ENCODE data around the gene LDHA. TPM values are rescaled to one million over a fixed set of nuclear protein-coding genes. Genes with fewer than 3 reads are reported as not detected.

The LDHA gene
- polyA plus RNA-seq, 1 donor (not counting 4 experiments of a cell fraction or from before 2014, with no cell fraction given), result 3,668 TPM

DNA sequence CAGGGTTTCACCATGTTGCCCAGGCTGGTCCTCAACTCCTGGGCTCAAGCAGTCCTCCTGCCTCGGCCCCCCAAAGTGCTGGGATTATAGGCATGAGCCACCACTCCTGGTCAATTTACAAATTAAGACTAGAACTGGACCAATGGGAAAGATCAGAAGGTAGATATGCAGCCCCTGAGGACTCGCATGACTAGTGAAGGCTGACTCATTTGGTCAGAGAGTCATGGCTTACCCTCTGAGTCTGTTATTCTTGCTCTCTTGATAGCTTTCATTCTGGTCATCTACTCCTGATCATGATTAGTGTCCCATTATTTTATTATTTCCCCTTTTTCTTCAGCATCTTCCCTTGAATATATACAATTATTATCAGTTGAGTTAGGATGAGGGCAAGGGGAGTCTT is 58.6 kb downstream of the LDHA start:
- Histone ChIP-seq H4K20me1 (ENCODE audit: control insufficient read depth, extremely low read depth, insufficient read depth, low read length) (no peaks in the 10 kb centered on the region), H3K27me3 (ENCODE audit: control insufficient read depth, extremely low read depth, insufficient read depth, low read length) (no peaks in the 10 kb centered on the region), H3K27ac (ENCODE audit: control insufficient read depth, insufficient read depth, low read length) (no peak overlapping the region), H2AFZ (ENCODE audit: control insufficient read depth, low read length) (no peak overlapping the region), H3K9ac (ENCODE audit: control insufficient read depth, extremely low read depth, insufficient read depth, low read length) (no peak overlapping the region), H3K36me3 (ENCODE audit: control insufficient read depth in 2 of 2, extremely low read depth in 1 of 2, insufficient read depth in 2 of 2, low read length in 2 of 2) (no peaks in the 10 kb centered on the region), H3K4me3 (ENCODE audit: control insufficient read depth in 2 of 3, extremely low read depth in 1 of 3, insufficient read depth in 2 of 3, low read depth in 1 of 3, low read length in 3 of 3) (no peak overlapping the region), H3K9me1 (ENCODE audit: control insufficient read depth, extremely low read depth, insufficient read depth, low read length) (no peaks in the 10 kb centered on the region), H3K79me2 (ENCODE audit: control insufficient read depth, insufficient read depth, low read length) (no peaks in the 10 kb centered on the region), H3K4me2 (ENCODE audit: control insufficient read depth, extremely low read depth, insufficient read depth, low read depth, low read length) (no peak overlapping the region), H3K9me3 (ENCODE audit: control insufficient read depth, low read depth, low read length) (no peaks in the 10 kb centered on the region), H3K4me1 (ENCODE audit: control insufficient read depth, extremely low read depth, insufficient read depth, low read length) (no peaks in the 10 kb centered on the region)
- dilution Hi-C loops (cut with MboI; ENCODE audit: extremely low pct_ligation_motif_present, low sequenced_read_pairs), result no loop called here
- no peak for FAIRE-seq
- no peak for DNase-seq (ENCODE audit: low read depth, low spot score)
- TF ChIP-seq, protein P1, sequence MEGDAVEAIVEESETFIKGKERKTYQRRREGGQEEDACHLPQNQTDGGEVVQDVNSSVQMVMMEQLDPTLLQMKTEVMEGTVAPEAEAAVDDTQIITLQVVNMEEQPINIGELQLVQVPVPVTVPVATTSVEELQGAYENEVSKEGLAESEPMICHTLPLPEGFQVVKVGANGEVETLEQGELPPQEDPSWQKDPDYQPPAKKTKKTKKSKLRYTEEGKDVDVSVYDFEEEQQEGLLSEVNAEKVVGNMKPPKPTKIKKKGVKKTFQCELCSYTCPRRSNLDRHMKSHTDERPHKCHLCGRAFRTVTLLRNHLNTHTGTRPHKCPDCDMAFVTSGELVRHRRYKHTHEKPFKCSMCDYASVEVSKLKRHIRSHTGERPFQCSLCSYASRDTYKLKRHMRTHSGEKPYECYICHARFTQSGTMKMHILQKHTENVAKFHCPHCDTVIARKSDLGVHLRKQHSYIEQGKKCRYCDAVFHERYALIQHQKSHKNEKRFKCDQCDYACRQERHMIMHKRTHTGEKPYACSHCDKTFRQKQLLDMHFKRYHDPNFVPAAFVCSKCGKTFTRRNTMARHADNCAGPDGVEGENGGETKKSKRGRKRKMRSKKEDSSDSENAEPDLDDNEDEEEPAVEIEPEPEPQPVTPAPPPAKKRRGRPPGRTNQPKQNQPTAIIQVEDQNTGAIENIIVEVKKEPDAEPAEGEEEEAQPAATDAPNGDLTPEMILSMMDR (optimal IDR thresholded peaks at IDR 0.05 in 1 of 3, IDR thresholded peaks at IDR 0.05 in 1 of 3, conservative IDR thresholded peaks at IDR 0.05 in 1 of 3; ENCODE audit: extremely low read depth in 1 of 3, insufficient read depth in 2 of 3, low read length in 3 of 3), result no peak
- TF ChIP-seq EZH2 (IDR thresholded peaks at IDR 0.05; ENCODE audit: low read length), result no peak

DNA sequence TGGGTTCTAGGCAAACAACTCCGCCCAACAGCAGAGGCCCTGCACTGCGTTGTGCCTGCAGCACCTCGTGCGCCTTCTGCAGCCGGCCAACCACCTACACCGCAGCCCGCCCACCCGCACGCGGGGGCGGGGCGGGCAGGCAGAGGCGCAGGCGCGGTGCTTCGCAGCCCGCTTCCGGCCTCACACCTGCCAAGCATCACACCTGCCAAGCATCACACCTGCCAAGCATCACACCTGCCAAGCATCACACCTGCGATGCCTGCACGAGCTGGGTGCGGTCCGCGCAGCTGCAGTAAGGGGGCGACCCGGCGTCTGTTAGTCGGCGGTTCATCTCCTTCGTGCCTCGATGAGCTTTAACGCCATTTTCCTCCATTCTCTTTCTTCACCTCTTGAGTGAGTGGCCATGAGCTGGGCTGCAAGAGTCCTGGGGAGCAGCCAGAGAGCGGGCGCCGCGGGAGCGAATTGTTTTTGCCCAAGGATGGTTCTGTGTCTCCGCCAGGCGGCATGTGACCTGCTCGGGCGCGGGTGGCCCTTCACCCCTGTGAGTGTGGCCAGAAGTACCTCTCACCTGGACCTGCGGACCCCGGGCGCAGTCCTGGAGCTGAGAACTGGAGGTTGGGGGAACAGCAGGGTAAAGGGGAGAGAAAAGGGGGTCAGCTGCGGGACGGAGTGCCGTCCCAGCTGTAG is 61.5 kb downstream of the LDHA start, which contains the start of gene LDHAL6A:
TSS of gene LDHAL6A (plus strand) at position 171 of the 687 bp plus-strand sequence. CDS start 825 bp downstream, outside the sequence.
- H3K9me3 ChIP-seq (ENCODE audit: control insufficient read depth, low read depth, low read length), result no peaks in the 10 kb centered on the region
- H3K4me3 ChIP-seq (ENCODE audit: control insufficient read depth in 2 of 3, extremely low read depth in 1 of 3, insufficient read depth in 2 of 3, low read depth in 1 of 3, low read length in 3 of 3), result no peak within 1 kb of the TSS
- no peak within 1 kb of the TSS for H2AFZ ChIP-seq (ENCODE audit: control insufficient read depth, low read length)
- no peak within 1 kb of the TSS for H3K4me2 ChIP-seq (ENCODE audit: control insufficient read depth, extremely low read depth, insufficient read depth, low read depth, low read length)
- no peaks in the 10 kb centered on the region for H3K9me1 ChIP-seq (ENCODE audit: control insufficient read depth, extremely low read depth, insufficient read depth, low read length)
- no peak for TF ChIP-seq EZH2 (IDR thresholded peaks at IDR 0.05; ENCODE audit: low read length)
- TF ChIP-seq, protein P1 (optimal IDR thresholded peaks at IDR 0.05 in 1 of 3, IDR thresholded peaks at IDR 0.05 in 1 of 3, conservative IDR thresholded peaks at IDR 0.05 in 1 of 3; ENCODE audit: extremely low read depth in 1 of 3, insufficient read depth in 2 of 3, low read length in 3 of 3), result no peak
- H3K79me2 ChIP-seq (ENCODE audit: control insufficient read depth, insufficient read depth, low read length), result no peaks in the 10 kb centered on the region
- no peaks in the 10 kb centered on the region for H3K27me3 ChIP-seq (ENCODE audit: control insufficient read depth, extremely low read depth, insufficient read depth, low read length)
- no peaks in the 10 kb centered on the region for H4K20me1 ChIP-seq (ENCODE audit: control insufficient read depth, extremely low read depth, insufficient read depth, low read length)
- H3K4me1 ChIP-seq (ENCODE audit: control insufficient read depth, extremely low read depth, insufficient read depth, low read length), result no peaks in the 10 kb centered on the region
- no peak within 1 kb of the TSS for H3K27ac ChIP-seq (ENCODE audit: control insufficient read depth, insufficient read depth, low read length)
- dilution Hi-C loops (cut with MboI; ENCODE audit: extremely low pct_ligation_motif_present, low sequenced_read_pairs), result no loop called here
- DNase-seq (ENCODE audit: low read depth, low spot score) (no peak), FAIRE-seq (no peak)
- H3K9ac ChIP-seq (ENCODE audit: control insufficient read depth, extremely low read depth, insufficient read depth, low read length), result no peak within 1 kb of the TSS
- no peaks in the 10 kb centered on the region for H3K36me3 ChIP-seq (ENCODE audit: control insufficient read depth in 2 of 2, extremely low read depth in 1 of 2, insufficient read depth in 2 of 2, low read length in 2 of 2)

Data from keratinocyte (primary cell).